SK-MEL-5 (cell line): ENCODE measurements around the gene GOLPH3L. TPM values are rescaled to one million over a fixed set of nuclear protein-coding genes. Genes with fewer than 3 reads are reported as not detected.
"Not testable (repeated sequence)": the region's sequence is repeated elsewhere in the genome, so short reads cannot be mapped to it uniquely, and the experiment has no call there.

Experiments used
- DNase-seq: peaks from one replicate; pipeline ENCODE4 v3.0.0-alpha.2; 2016; ENCODE audit warnings: low read depth, low spot score
- in situ Hi-C: cut with HindIII; loops from 2 replicates; pipeline ENCODE4 v1.10.0; 2016; ENCODE audit warnings: low sequenced_read_pairs, high pct_unique_total_duplicates, low pct_unique_long_range_greater_than_20kb
- small RNA-seq, 2 experiments: library from RNA; depleted of rRNA; stranded (forward); fragments of <200 nt; gene quantifications; one replicate each; pipeline ENCODE3, GENCODE V24; 2014
- total RNA-seq: library from RNA; depleted of rRNA; stranded (reverse); fragments of >200 nt; shearing (Covaris generic); gene quantifications from 2 replicates; pipeline ENCODE4 v1.2.3, GENCODE V29; 2014; rRNA removed

GOLPH3L gene
- total RNA-seq, 1 experiment from 2014 or later: 6.6 TPM

DNA sequence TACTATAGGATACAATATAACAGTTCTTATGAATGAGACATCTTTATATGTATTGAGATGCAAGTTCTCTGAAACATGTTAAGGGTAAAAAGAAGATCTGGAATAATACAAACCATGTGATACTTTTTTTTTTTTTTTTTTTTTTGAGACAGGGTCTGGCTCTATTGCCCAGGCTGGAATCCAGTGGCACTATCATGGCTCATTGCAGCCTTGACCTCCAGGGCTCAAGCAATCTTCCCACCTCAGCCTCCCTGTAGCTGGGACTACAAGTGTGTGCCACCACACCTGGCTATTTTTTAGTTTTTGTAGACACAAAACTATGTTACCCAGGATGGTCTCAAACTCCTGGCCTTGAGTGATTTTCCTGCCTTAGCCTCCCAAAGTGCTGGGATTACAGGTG is 95.4 kb downstream of the GOLPH3L start:
- in situ Hi-C loops: no loop called here
- no peak for DNase-seq

DNA sequence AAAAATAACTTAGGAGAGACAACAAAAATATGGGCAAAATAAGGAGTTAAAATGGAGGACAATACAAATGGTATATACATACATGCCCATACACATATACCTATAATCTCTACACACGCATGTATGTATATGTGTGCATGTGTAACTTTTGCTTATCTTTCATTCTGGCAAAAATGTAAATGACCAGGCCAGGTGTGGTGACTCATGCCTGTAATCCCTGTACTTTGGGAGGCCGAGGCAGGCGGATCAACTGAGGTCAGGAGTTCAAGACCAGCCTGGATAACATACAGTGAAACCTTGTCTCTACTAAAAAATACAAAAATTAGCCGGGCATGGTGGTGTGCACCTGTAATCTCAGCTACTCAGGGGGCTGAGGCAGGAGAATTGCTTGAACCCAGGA is 98.6 kb downstream of the GOLPH3L start:
- DNase-seq, in situ Hi-C loops: not testable (repeated sequence)

DNA sequence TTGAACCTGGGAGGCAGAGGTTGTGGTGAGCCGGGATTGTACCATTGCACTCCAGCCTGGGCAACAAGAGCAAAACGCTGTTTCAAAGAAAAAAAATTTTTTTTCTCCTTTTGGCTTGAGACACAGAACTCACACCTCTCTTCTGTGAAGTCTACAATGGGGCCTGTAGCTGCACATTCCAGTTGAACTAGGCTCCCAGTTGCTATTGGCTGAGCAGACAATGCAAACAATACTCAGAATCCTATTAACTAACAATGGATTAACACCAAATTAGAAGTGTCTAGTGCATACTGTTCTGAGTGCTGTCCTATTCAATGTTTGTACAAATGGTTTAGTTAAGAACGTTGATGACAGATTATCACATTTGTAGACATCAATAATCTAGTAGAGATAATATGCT is 100.0 kb downstream of the GOLPH3L start:
- DNase-seq: no peak
- in situ Hi-C loops: no loop called here

Small RNA genes lying within 50 kb of the gene (small RNA-seq; reads per million reads assigned to genes)
- gene RF00015: 0 reads per million in 2 experiments
- gene RF00561: 0 reads per million in 2 experiments
- gene RNU6-1042P: 0 reads per million in 2 experiments

Other genes starting within 250 kb of the GOLPH3L start
- 24.7 and 28.3 TPM in 2 replicates for gene TARS2, start 209.7 kb downstream of the GOLPH3L start, total RNA-seq
- 192 TPM in 2 replicates for gene ECM1, start 189.0 kb downstream of the GOLPH3L start, total RNA-seq
- not detected in 2 replicates for gene FALEC, start 181.4 kb downstream of the GOLPH3L start, total RNA-seq
- gene ADAMTSL4, start 147.7 kb downstream of the GOLPH3L start, total RNA-seq: 0.27 and 0.48 TPM in 2 replicates
- gene MCL1, start 117.5 kb downstream of the GOLPH3L start, total RNA-seq: 123 and 130 TPM in 2 replicates
- 101 and 108 TPM in 2 replicates for gene ENSA, start 67.5 kb downstream of the GOLPH3L start, total RNA-seq
- gene HORMAD1, start 23.7 kb upstream of the GOLPH3L start, total RNA-seq: 8.9 and 12.5 TPM in 2 replicates
- gene CTSS, start 68.6 kb upstream of the GOLPH3L start, total RNA-seq: 2.5 and 4.4 TPM in 2 replicates
- gene CTSK, start 111.1 kb upstream of the GOLPH3L start, total RNA-seq: 0.69 and 0.74 TPM in 2 replicates
- 21.6 and 21.9 TPM in 2 replicates for gene ARNT, start 179.4 kb upstream of the GOLPH3L start, total RNA-seq
- gene CTXND2, start 190.0 kb upstream of the GOLPH3L start, total RNA-seq: not detected in 2 replicates
- gene SETDB1, start 229.2 kb upstream of the GOLPH3L start, total RNA-seq: 46.9 and 49.3 TPM in 2 replicates